Parathyroid adenoma (tissue), 2 donors: ENCODE results near the gene B3GAT2.

ENCODE experiments used
- H2AFZ ChIP-seq: fragments of 300-600 bp; sonication (generic); one replicate; pipeline ENCODE4 v1.7.0; 2017; ENCODE audit warnings: antibody characterized with exemption, mild to moderate bottlenecking
- H3K27ac ChIP-seq: fragments of 300-600 bp; sonication (generic); one replicate; pipeline ENCODE4 v1.7.0; 2017
- H3K27me3 ChIP-seq: fragments of 300-600 bp; sonication (generic); one replicate; pipeline ENCODE4 v1.7.0; 2017; ENCODE audit warnings: low read length; ENCODE audit not compliant: control insufficient read depth, insufficient read depth
- H3K36me3 ChIP-seq: fragments of 300-600 bp; sonication (generic); one replicate; pipeline ENCODE4 v1.7.0; 2017; ENCODE audit warnings: low read length; ENCODE audit not compliant: control insufficient read depth, insufficient read depth
- H3K4me1 ChIP-seq: fragments of 300-600 bp; sonication (generic); one replicate; pipeline ENCODE4 v1.7.0; 2017; ENCODE audit warnings: control low read depth
- H3K4me2 ChIP-seq: fragments of 300-600 bp; sonication (generic); one replicate; pipeline ENCODE4 v1.7.0; 2017; ENCODE audit warnings: low read length
- H3K4me3 ChIP-seq: fragments of 300-600 bp; sonication (generic); one replicate; pipeline ENCODE4 v1.7.0; 2017; ENCODE audit warnings: low read depth, low read length
- H3K79me2 ChIP-seq: fragments of 300-600 bp; sonication (generic); one replicate; pipeline ENCODE4 v1.7.0; 2017; ENCODE audit warnings: control low read depth
- H3K9ac ChIP-seq: fragments of 300-600 bp; sonication (generic); one replicate; pipeline ENCODE4 v1.7.0; 2017; ENCODE audit warnings: mild to moderate bottlenecking
- H3K9me3 ChIP-seq: fragments of 300-600 bp; sonication (generic); one replicate; pipeline ENCODE4 v1.7.0; 2017; ENCODE audit warnings: low read length; ENCODE audit not compliant: control insufficient read depth
- CTCF ChIP-seq: fragments of 300-600 bp; sonication (generic); IDR thresholded peaks from one replicate; pipeline ENCODE4 v1.7.0; 2017; ENCODE audit warnings: antibody characterized with exemption, mild to moderate bottlenecking
- donor health status: primary hyperparathyroidism.

The B3GAT2 gene

GRCh38 chr6:70956451-70957283 is at the start of gene B3GAT2:
B3GAT2 (minus strand) TSS chr6:70957060; CDS start chr6:70956429, 631 bp downstream.
- no peak within 1 kb of the TSS for H3K9ac ChIP-seq
- H3K27ac ChIP-seq = no peak within 1 kb of the TSS
- no peaks in the 10 kb centered on the region for H3K27me3 ChIP-seq
- peak within 1 kb of the TSS; percentile 84 for H3K4me2 ChIP-seq
- peak within 1 kb of the TSS; percentile 61 for H3K4me3 ChIP-seq
- peak within 1 kb of the TSS; percentile 92 for H2AFZ ChIP-seq
- H3K79me2 ChIP-seq = no peaks in the 10 kb centered on the region
- TF ChIP-seq CTCF = no peak
- no peaks in the 10 kb centered on the region for H3K9me3 ChIP-seq
- no peaks in the 10 kb centered on the region for H3K4me1 ChIP-seq
- H3K36me3 ChIP-seq = no peaks in the 10 kb centered on the region

GRCh38 chr6:70998148-70998547 is 41.3 kb upstream of the B3GAT2 start:
- H3K27me3 ChIP-seq = no peaks in the 10 kb centered on the region
- no peaks in the 10 kb centered on the region for H3K79me2 ChIP-seq
- no peak overlapping the region for H2AFZ ChIP-seq
- no peak overlapping the region for H3K4me2 ChIP-seq
- TF ChIP-seq CTCF = no peak
- no peak overlapping the region for H3K9ac ChIP-seq
- H3K9me3 ChIP-seq = no peaks in the 10 kb centered on the region
- no peak overlapping the region for H3K27ac ChIP-seq
- peaks cover 2% of the 10 kb centered on the region for H3K36me3 ChIP-seq
- H3K4me1 ChIP-seq = no peaks in the 10 kb centered on the region
- H3K4me3 ChIP-seq = no peak overlapping the region

- Histone ChIP-seq H3K9me3 (no peaks in the 10 kb centered on the region), H3K27me3 (no peaks in the 10 kb centered on the region), H3K4me3 (no peak overlapping the region), H3K79me2 (no peaks in the 10 kb centered on the region), H3K4me2 (no peak overlapping the region), H3K9ac (no peak overlapping the region), H2AFZ (no peak overlapping the region), H3K36me3 (peaks cover 2% of the 10 kb centered on the region), H3K4me1 (no peaks in the 10 kb centered on the region), H3K27ac (no peak overlapping the region)
- no peak for TF ChIP-seq CTCF
Measured at GRCh38 chr6:70997379-70997778, 40.5 kb upstream of the B3GAT2 start.

GRCh38 chr6:70996106-70996505 is 39.2 kb upstream of the B3GAT2 start:
- no peak for TF ChIP-seq CTCF
- Histone ChIP-seq H3K9ac (no peak overlapping the region), H3K4me1 (no peaks in the 10 kb centered on the region), H3K4me2 (no peak overlapping the region), H3K79me2 (no peaks in the 10 kb centered on the region), H2AFZ (no peak overlapping the region), H3K27ac (no peak overlapping the region), H3K27me3 (no peaks in the 10 kb centered on the region), H3K4me3 (no peak overlapping the region), H3K9me3 (no peaks in the 10 kb centered on the region), H3K36me3 (peaks cover 2% of the 10 kb centered on the region)

- Histone ChIP-seq H3K4me2 (no peak overlapping the region), H3K27ac (no peak overlapping the region), H3K9ac (no peak overlapping the region), H3K4me1 (no peaks in the 10 kb centered on the region), H3K4me3 (no peak overlapping the region), H3K79me2 (no peaks in the 10 kb centered on the region), H2AFZ (no peak overlapping the region), H3K36me3 (peaks cover 2% of the 10 kb centered on the region), H3K9me3 (no peaks in the 10 kb centered on the region), H3K27me3 (no peaks in the 10 kb centered on the region)
- TF ChIP-seq CTCF = no peak
Measured at GRCh38 chr6:70995411-70995810, 38.6 kb upstream of the B3GAT2 start.
